Liver (tissue), 3 donors: Measurements from ENCODE around the gene OR10H2.

Source experiments
- HNF4A ChIP-seq, 2 donors: conservative IDR thresholded peaks; 2 replicates each; pipeline ENCODE4 v1.6.1; 2016; ENCODE audit warnings: antibody characterized with exemption in 2 of 2, mild to moderate bottlenecking in 2 of 2
- RAD21 ChIP-seq, 2 donors: IDR thresholded peaks; 2 replicates each; pipeline ENCODE4 v1.6.1; 2016; ENCODE audit warnings: antibody characterized with exemption in 2 of 2, mild to moderate bottlenecking in 2 of 2
- RXRA ChIP-seq, 2 donors: IDR thresholded peaks; 2 replicates each; pipeline ENCODE4 v1.6.1; 2017 to 2018; ENCODE audit warnings: antibody characterized with exemption in 2 of 2, mild to moderate bottlenecking in 1 of 2
- TF ChIP-seq, protein P1 (sequence below): IDR thresholded peaks from 2 replicates; pipeline ENCODE4 v1.6.1; 2016; ENCODE audit warnings: antibody characterized with exemption, mild to moderate bottlenecking
- TF ChIP-seq, protein P2 (sequence below): fragments of 150-350 bp; IDR thresholded peaks from 2 replicates; pipeline ENCODE4 v1.5.1; 2017; ENCODE audit warnings: improper control_type of control experiment, low read depth, low read length; ENCODE audit not compliant: missing input control
- TF ChIP-seq, protein P3 (sequence below): IDR thresholded peaks from 2 replicates; pipeline ENCODE4 v1.6.1; 2016; ENCODE audit warnings: antibody characterized with exemption
- donor health status: healthy.
- donor health status: healthy.

DNA sequence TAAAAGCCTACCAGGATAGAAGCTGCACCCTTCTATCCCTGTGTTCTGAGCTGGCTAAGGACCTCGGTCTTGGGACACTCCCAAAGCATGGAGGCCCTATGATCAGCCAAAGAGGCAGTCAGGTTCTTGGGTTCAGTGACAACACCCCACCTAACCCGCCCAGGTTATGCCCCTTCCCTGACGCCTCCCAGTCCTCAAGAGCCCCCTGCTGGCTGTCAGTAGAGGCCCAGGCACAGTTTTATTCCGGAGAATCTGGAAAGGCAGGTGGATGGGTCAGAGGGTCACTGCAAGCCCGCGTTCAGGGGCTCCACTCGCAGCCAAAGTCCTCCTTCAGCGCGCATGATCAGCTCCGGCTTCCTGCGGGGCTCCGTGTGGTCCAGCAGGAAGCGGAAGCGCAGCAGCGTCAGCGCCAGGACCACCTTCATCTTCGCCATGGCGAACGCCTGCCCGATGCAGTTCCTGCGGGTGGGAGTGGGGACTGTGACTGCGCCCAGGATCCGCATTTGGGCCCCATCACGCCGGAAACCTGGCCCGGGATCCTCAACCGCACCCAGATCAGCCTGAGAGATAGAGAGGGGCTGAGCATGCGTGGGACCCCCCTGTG lies 32.2 kb downstream of the OR10H2 start:
- TF ChIP-seq RAD21 (IDR thresholded peaks at IDR 0.05) (peak; percentile 69 to 85), RXRA (IDR thresholded peaks at IDR 0.05) (no peak), HNF4A (conservative IDR thresholded peaks at IDR 0.05) (no peak)
- TF ChIP-seq, protein P1, sequence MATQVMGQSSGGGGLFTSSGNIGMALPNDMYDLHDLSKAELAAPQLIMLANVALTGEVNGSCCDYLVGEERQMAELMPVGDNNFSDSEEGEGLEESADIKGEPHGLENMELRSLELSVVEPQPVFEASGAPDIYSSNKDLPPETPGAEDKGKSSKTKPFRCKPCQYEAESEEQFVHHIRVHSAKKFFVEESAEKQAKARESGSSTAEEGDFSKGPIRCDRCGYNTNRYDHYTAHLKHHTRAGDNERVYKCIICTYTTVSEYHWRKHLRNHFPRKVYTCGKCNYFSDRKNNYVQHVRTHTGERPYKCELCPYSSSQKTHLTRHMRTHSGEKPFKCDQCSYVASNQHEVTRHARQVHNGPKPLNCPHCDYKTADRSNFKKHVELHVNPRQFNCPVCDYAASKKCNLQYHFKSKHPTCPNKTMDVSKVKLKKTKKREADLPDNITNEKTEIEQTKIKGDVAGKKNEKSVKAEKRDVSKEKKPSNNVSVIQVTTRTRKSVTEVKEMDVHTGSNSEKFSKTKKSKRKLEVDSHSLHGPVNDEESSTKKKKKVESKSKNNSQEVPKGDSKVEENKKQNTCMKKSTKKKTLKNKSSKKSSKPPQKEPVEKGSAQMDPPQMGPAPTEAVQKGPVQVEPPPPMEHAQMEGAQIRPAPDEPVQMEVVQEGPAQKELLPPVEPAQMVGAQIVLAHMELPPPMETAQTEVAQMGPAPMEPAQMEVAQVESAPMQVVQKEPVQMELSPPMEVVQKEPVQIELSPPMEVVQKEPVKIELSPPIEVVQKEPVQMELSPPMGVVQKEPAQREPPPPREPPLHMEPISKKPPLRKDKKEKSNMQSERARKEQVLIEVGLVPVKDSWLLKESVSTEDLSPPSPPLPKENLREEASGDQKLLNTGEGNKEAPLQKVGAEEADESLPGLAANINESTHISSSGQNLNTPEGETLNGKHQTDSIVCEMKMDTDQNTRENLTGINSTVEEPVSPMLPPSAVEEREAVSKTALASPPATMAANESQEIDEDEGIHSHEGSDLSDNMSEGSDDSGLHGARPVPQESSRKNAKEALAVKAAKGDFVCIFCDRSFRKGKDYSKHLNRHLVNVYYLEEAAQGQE = no peak
- TF ChIP-seq, protein P2, sequence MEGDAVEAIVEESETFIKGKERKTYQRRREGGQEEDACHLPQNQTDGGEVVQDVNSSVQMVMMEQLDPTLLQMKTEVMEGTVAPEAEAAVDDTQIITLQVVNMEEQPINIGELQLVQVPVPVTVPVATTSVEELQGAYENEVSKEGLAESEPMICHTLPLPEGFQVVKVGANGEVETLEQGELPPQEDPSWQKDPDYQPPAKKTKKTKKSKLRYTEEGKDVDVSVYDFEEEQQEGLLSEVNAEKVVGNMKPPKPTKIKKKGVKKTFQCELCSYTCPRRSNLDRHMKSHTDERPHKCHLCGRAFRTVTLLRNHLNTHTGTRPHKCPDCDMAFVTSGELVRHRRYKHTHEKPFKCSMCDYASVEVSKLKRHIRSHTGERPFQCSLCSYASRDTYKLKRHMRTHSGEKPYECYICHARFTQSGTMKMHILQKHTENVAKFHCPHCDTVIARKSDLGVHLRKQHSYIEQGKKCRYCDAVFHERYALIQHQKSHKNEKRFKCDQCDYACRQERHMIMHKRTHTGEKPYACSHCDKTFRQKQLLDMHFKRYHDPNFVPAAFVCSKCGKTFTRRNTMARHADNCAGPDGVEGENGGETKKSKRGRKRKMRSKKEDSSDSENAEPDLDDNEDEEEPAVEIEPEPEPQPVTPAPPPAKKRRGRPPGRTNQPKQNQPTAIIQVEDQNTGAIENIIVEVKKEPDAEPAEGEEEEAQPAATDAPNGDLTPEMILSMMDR = peak; percentile 44
- TF ChIP-seq, protein P3, sequence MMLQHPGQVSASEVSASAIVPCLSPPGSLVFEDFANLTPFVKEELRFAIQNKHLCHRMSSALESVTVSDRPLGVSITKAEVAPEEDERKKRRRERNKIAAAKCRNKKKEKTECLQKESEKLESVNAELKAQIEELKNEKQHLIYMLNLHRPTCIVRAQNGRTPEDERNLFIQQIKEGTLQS = no peak
